CD14-positive monocyte (primary cell): ENCODE data around the gene FAM107B. TPM values are rescaled to one million over a fixed set of nuclear protein-coding genes. Genes with fewer than 3 reads are reported as not detected.

Experiments
- DNase-seq, 3 donors: peaks; one replicate each; pipeline ENCODE4 v3.0.0-alpha.2; 2011 to 2022
- H2AFZ ChIP-seq: 2 replicates; pipeline ENCODE4 v1.6.0; 2012; ENCODE audit warnings: mild to moderate bottlenecking, low read depth, low read length, inconsistent platforms; ENCODE audit not compliant: insufficient read depth, poor library complexity, severe bottlenecking
- H3K27ac ChIP-seq, 2 donors: 1 replicate in 1 of 2; 2 replicates in 1 of 2; pipeline ENCODE4 v1.5.1; 2012 to 2013; ENCODE audit warnings: low read length in 2 of 2, control low read depth in 1 of 2, inconsistent platforms in 1 of 2, low read depth in 1 of 2, mild to moderate bottlenecking in 1 of 2
- H3K27me3 ChIP-seq, 2 donors: one replicate each; pipeline versions ENCODE4 v1.6.0 to v1.6.1; 2011 to 2013; ENCODE audit warnings: low read length in 2 of 2; ENCODE audit not compliant: control insufficient read depth in 2 of 2, insufficient read depth in 2 of 2
- H3K36me3 ChIP-seq, 2 donors: replicated peaks in 1 of 2; 1 replicate in 1 of 2; 2 replicates in 1 of 2; pipeline versions ENCODE4 v1.5.1 to v1.6.1; 2012 to 2013; ENCODE audit warnings: low read length in 2 of 2, control low read depth in 1 of 2, inconsistent platforms in 1 of 2, mild to moderate bottlenecking in 1 of 2; ENCODE audit not compliant: insufficient read depth in 2 of 2, control insufficient read depth in 1 of 2
- H3K4me1 ChIP-seq, 2 donors: 1 replicate in 1 of 2; 2 replicates in 1 of 2; pipeline versions ENCODE4 v1.5.1 to v1.6.1; 2012 to 2013; ENCODE audit warnings: low read length in 2 of 2, control low read depth in 1 of 2, inconsistent platforms in 1 of 2, mild to moderate bottlenecking in 1 of 2, moderate library complexity in 1 of 2; ENCODE audit not compliant: insufficient read depth in 2 of 2, control insufficient read depth in 1 of 2
- H3K4me2 ChIP-seq: replicated peaks from 2 replicates; pipeline ENCODE3; 2012; ENCODE audit warnings: low read length, moderate library complexity, mild to moderate bottlenecking; ENCODE audit not compliant: poor library complexity, severe bottlenecking; ENCODE audit errors: extremely low read depth
- H3K4me3 ChIP-seq, 3 experiments: fragments of 200-600 bp in 1 of 3; sonication (generic) in 1 of 3; replicated peaks in 1 of 3; 1 replicate in 2 of 3; 2 replicates in 1 of 3; pipeline ENCODE4 v1.5.1; 2011 to 2013; ENCODE audit warnings: low read length in 3 of 3, mild to moderate bottlenecking in 3 of 3, control low read depth in 2 of 3, low read depth in 2 of 3, inconsistent platforms in 1 of 3, moderate library complexity in 1 of 3
- H3K79me2 ChIP-seq: 2 replicates; pipeline ENCODE4 v1.6.0; 2012; ENCODE audit warnings: mild to moderate bottlenecking, control low read depth, inconsistent platforms, low read length, moderate library complexity; ENCODE audit not compliant: insufficient read depth
- H3K9ac ChIP-seq: 2 replicates; pipeline ENCODE4 v1.6.0; 2017; ENCODE audit warnings: low read length, mild to moderate bottlenecking; ENCODE audit not compliant: insufficient read depth, poor library complexity, severe bottlenecking
- H3K9me3 ChIP-seq, 2 donors: replicated peaks in 1 of 2; 1 replicate in 1 of 2; 2 replicates in 1 of 2; pipeline versions ENCODE4 v1.5.1 to v1.6.1; 2012 to 2013; ENCODE audit warnings: low read length in 2 of 2, control low read depth in 1 of 2; ENCODE audit not compliant: control insufficient read depth in 1 of 2, insufficient read depth in 1 of 2
- H4K20me1 ChIP-seq: 2 replicates; pipeline ENCODE4 v1.6.0; 2012; ENCODE audit warnings: mild to moderate bottlenecking, low read length, control low read depth, moderate library complexity; ENCODE audit not compliant: insufficient read depth
- H3K27ac Mint-ChIP-seq, 7 donors: one replicate each; pipeline ENCODE4 v1.8.0; 2020; ENCODE audit warnings: mild to moderate bottlenecking in 7 of 7, mixed read lengths in 7 of 7, moderate library complexity in 6 of 7, inconsistent platforms in 2 of 7
- H3K27me3 Mint-ChIP-seq, 3 donors: one replicate each; pipeline ENCODE4 v1.8.0; 2021 to 2022; ENCODE audit warnings: low read depth in 3 of 3, mild to moderate bottlenecking in 3 of 3, mixed read lengths in 3 of 3, moderate library complexity in 3 of 3, inconsistent platforms in 1 of 3
- H3K36me3 Mint-ChIP-seq, 2 donors: one replicate each; pipeline ENCODE4 v1.8.0; 2020; ENCODE audit warnings: mixed read lengths in 2 of 2, inconsistent platforms in 1 of 2, mild to moderate bottlenecking in 1 of 2
- H3K4me1 Mint-ChIP-seq: one replicate; pipeline ENCODE4 v1.8.0; 2020; ENCODE audit warnings: mild to moderate bottlenecking, mixed read lengths
- H3K4me3 Mint-ChIP-seq, 2 donors: one replicate each; pipeline ENCODE4 v1.8.0; 2020; ENCODE audit warnings: mild to moderate bottlenecking in 2 of 2, mixed read lengths in 2 of 2, moderate library complexity in 1 of 2
- H3K9me3 Mint-ChIP-seq, 7 donors: one replicate each; pipeline ENCODE4 v1.8.0; 2020 to 2022; ENCODE audit warnings: mixed read lengths in 7 of 7, mild to moderate bottlenecking in 6 of 7, moderate library complexity in 6 of 7, inconsistent platforms in 2 of 7
- WGBS: methylation state at CpG from one replicate; pipeline ENCODE4 v1.1.5; 2013; ENCODE audit warnings: missing lambda C conversion rate; ENCODE audit not compliant: insufficient coverage; 5-methylcytosine and 5-hydroxymethylcytosine counted together
- intact Hi-C, 2 donors: fragments of 100-400 bp; cut with micrococcal nuclease; formaldehyde crosslinking; loops; one replicate each; pipeline versions ENCODE4 v1.15.0 to v1.15.1; 2023
- polyA plus RNA-seq, 3 donors: library from polyadenylated mRNA; depleted of rRNA in 1 of 3; unstranded in 2 of 3; stranded (reverse) in 1 of 3; fragments of 300-500 nt in 2 of 3; fragments of >200 nt in 1 of 3; fragmentation: Illumina TruSeq in 2 of 3; gene quantifications; 1 replicate in 2 of 3; 2 replicates in 1 of 3; pipeline ENCODE4 v1.2.3, GENCODE V29; 2012 to 2021
- TF ChIP-seq, protein P1 (sequence below): fragments of 200-600 bp; IDR thresholded peaks from one replicate; pipeline ENCODE4 v1.8.0; 2022; ENCODE audit warnings: antibody characterized with exemption, mild to moderate bottlenecking

Gene FAM107B
- polyA plus RNA-seq, 3 donors = 27.2 to 68.5 (median 28.4) TPM

DNA sequence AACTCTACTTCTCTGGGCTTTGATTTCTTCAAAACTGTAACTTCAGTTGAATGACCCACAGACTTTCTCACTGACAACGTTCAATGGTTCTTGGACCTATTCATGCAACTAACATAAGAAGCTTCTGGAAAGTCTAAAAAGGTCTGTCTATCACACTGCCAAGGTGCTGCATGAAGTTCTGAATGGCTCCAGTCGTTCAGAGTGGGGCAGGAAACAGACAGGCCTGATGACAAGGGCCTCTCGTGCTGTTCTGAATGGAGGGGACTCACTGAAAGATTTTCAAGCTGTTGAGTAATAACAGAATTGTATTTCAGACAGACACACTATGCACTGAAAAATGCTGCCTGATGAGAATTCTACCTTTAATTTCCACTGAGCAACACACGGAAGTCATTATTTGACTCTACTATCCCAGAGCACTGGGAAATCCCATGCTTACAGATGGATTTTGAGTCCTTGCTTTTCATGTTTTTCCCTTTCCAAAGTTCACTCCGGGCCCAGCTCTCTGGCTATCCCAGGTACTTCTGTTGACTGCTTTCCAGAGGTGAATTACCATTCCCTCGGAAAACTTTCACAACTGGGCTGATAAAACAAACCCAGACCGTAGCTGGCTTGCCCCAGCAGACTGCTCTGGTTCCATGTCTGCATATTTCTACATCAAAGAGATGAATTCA, 239.1 kb downstream of the FAM107B start:
- Mint-ChIP-seq H3K27ac (peak overlapping the region in 5 of 7 donors; percentile 19 to 70 (median 43)), H3K27me3 (no peaks in the 10 kb centered on the region), H3K9me3 (no peaks in the 10 kb centered on the region), H3K36me3 (peaks cover 50 to 66% of the 10 kb centered on the region in 2 donors), H3K4me1 (peaks cover 18% of the 10 kb centered on the region), H3K4me3 (no peak overlapping the region)
- Histone ChIP-seq H2AFZ (no peak overlapping the region), H3K79me2 (peaks cover 100% of the 10 kb centered on the region), H3K4me3 (no peak overlapping the region), H3K9me3 (no peaks in the 10 kb centered on the region), H3K27ac (peak overlapping the region in 1 of 2 donors; percentile 39), H3K27me3 (no peaks in the 10 kb centered on the region), H3K4me2 (no peak overlapping the region), H4K20me1 (peaks cover 98% of the 10 kb centered on the region), H3K4me1 (peaks cover 5 to 8% of the 10 kb centered on the region in 2 donors), H3K36me3 (peaks cover 31 to 81% of the 10 kb centered on the region in 2 donors), H3K9ac (no peak overlapping the region)
- intact Hi-C loops = loop anchor here (5.0 to 10.0 kb wide), 2 partner anchors 42 to 289 kb away; no protein-coding TSS in a partner anchor
- no peak for DNase-seq
- TF ChIP-seq, protein P1, sequence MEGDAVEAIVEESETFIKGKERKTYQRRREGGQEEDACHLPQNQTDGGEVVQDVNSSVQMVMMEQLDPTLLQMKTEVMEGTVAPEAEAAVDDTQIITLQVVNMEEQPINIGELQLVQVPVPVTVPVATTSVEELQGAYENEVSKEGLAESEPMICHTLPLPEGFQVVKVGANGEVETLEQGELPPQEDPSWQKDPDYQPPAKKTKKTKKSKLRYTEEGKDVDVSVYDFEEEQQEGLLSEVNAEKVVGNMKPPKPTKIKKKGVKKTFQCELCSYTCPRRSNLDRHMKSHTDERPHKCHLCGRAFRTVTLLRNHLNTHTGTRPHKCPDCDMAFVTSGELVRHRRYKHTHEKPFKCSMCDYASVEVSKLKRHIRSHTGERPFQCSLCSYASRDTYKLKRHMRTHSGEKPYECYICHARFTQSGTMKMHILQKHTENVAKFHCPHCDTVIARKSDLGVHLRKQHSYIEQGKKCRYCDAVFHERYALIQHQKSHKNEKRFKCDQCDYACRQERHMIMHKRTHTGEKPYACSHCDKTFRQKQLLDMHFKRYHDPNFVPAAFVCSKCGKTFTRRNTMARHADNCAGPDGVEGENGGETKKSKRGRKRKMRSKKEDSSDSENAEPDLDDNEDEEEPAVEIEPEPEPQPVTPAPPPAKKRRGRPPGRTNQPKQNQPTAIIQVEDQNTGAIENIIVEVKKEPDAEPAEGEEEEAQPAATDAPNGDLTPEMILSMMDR = no peak
- 82% methylated on average over 6 of the region's 7 CpGs for WGBS

DNA sequence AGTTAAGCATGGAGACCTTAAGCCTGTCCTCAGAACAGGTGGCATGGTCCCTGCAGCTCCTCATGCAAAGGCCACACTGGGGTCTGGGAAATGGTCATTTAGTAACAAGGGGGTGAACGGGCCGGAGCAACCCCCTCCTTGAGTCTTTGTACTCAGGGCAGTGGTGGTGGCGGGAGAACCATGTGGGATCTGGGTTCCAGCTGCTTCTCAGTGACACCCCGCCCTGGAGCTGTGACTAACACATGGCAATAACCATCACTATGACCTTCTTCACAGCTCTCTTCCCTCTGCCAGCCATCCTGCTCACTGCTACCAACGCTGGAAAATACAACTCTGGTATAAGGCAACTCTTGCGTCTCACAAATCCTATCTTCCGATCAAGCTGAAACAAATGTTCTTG, 240.5 kb downstream of the FAM107B start:
- Histone ChIP-seq H3K36me3 (peaks cover 42 to 85% of the 10 kb centered on the region in 2 donors), H3K9me3 (no peaks in the 10 kb centered on the region), H3K4me3 (no peak overlapping the region), H3K27ac (peak overlapping the region in 1 of 2 donors; percentile 39), H3K4me2 (no peak overlapping the region), H3K4me1 (peaks cover 5 to 8% of the 10 kb centered on the region in 2 donors), H3K27me3 (no peaks in the 10 kb centered on the region), H4K20me1 (peaks cover 99% of the 10 kb centered on the region), H2AFZ (no peak overlapping the region), H3K79me2 (peaks cover 100% of the 10 kb centered on the region), H3K9ac (no peak overlapping the region)
- Mint-ChIP-seq H3K27ac (peak overlapping the region in 4 of 7 donors; percentile 34 to 67 (median 49)), H3K4me1 (peaks cover 6% of the 10 kb centered on the region), H3K36me3 (peaks cover 51 to 68% of the 10 kb centered on the region in 2 donors), H3K27me3 (no peaks in the 10 kb centered on the region), H3K9me3 (no peaks in the 10 kb centered on the region), H3K4me3 (no peak overlapping the region)
- intact Hi-C loops = loop anchor here (10.0 kb wide), 1 partner anchor 291 kb away; no protein-coding TSS in a partner anchor
- DNase-seq = no peak
- TF ChIP-seq, protein P1 = no peak
- 98% methylated on average over 7 of the region's 7 CpGs for WGBS
